ENCODE results near the gene SRGAP2B.
"Not testable (repeated sequence)": the region's sequence is repeated elsewhere in the genome, so short reads cannot be mapped to it uniquely, and the experiment has no call there.

SRGAP2B gene

DNA sequence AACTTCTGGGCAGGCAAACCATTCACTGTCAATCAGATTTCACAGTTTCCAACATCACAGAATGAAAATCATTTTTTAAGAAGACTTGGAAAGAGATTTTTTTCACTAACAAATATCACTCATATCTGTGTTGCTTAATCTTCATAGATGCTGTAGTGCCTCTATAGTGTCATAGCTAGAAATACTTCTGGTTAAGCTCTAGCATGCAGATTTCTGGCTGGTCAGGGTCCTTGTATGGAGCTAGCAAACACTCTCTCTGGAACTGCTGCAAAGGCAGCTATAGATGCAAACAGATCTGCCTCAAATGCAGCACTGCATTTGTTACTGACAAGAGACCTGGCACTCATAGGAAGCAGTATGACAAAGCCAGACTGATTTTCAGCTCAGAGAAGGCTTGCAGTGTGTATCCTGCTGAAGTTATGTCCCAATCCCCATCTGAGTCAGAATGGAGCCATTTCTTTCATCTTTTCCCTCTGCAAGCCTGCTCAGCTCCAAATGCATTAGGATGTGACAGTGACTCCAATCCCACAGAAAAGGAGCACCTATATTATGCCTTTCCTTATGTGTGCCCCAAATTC lies 99.2 kb downstream of the SRGAP2B start:
- not testable (repeated sequence) for DNase-seq (ENCODE audit: low read depth)

DNA sequence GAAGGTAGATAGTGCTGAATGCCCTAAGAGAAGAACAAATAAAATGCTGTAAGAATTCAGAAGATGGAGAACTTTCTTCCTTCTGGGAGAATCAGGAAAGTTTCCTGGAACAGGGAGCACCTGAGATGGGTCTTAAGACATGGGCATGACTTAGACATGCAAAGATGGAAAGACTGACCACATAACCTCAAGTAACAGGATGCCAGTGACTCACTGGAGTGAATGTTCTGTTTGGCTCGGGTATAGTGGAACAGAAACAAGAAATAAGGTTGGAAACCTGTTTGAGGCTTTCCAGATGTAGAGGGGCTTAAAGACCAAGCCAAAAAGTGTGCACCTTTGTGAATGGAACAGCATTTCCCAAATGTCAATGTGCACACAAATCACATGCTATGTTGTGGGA lies 102.2 kb downstream of the SRGAP2B start:
- not testable (repeated sequence) for DNase-seq (ENCODE audit: low read depth)

DNA sequence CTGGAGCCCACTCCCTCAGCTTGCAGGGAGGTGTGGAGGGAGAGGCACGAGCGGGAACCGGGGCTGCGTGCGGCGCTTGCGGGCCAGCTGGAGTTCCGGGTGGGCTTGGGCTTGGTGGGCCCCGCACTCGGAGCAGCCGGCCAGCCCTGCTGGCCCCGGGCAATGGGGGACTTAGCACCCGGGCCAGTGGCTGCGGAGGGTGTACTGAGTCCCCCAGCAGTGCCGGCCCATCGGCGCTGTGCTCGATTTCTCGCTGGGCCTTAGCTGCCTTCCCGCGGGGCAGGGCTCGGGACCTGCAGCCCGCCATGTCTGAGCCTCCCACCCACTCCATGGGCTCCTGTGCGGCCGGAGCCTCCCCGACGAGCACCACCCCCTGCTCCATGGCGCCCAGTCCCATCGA lies 104.5 kb downstream of the SRGAP2B start:
- not testable (repeated sequence) for DNase-seq (ENCODE audit: low read depth)

DNA sequence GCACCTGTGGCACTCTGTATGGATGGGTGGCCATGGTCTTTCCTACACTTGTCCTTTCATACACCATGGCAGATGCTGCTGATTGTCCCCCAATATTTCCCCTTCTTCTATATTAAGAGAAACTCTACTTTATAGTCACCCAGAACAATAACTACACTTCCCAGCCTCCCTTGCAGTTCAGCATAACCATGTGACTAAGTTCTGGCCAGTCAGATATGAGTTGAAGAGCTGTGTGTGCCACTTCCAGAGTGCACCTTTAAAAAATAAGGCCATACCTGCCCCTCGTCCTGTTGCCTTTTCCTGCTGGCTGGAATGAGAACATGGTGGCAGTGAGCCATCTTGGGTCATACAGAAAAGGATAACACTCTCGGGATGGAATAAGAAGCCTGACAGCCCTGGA lies 108.0 kb downstream of the SRGAP2B start:
- not testable (repeated sequence) for DNase-seq (ENCODE audit: low read depth)

DNA sequence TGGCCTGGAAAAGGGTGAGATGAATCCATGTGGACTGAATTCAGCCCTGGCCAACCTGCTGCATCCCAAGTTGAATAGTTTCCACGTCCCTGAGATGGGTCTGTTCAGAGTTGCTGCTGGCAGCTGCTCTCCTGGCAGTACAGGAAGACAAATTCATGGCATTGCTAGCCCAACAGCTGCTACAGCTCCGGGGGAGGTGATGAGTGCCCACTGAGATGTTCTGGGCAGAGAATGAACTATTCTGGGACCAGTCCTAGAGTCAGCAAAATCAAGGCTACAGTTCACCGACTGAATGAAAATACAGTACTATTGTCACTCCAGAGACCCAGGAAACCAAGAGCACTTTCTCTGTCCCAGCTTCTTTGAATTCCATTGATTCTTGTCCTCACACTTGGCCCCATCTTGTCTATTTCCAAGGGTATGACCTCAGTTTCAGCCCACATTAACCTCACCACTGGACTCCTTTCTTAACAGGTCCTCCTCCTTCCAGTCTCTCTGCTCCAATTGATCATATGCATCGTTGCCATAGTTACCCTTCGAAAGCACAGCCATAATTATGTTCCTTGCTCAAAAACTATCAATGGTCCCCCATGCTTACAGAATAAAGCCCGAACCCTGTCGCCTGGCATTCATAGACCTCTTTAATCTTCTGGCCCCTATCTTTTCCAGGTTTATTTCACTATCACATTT lies 108.8 kb downstream of the SRGAP2B start:
- not testable (repeated sequence) for DNase-seq (ENCODE audit: low read depth)

DNA sequence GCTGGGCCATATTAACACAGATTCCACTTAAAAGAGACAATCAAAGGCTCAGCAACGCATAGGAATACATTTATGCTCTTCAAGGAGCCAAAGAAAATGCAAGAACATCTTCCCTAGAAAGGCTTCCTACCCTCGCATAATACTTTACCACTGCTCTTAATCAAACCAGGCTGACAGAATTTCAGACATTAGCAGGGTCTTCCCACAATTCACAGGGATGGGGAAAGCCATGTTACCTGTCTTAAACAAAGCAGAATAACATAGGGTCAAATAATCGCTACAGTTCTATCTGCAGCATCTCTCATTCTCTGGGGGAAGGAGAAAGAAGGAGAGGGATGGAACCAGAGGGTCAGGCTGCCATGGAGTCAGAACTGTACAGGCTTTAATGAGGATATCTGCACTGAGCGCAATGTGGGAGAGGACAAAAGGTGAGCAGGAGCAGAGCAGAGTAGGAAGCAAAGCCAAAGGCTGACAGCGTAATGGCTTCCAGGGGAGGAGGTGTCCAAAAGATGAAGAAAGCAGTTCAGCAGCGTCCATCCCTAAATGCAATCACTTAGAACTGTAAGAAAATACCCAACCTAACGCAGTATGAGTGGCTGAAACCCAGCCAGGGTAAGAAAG lies 109.5 kb downstream of the SRGAP2B start:
- DNase-seq (ENCODE audit: low read depth), result not testable (repeated sequence)

DNA sequence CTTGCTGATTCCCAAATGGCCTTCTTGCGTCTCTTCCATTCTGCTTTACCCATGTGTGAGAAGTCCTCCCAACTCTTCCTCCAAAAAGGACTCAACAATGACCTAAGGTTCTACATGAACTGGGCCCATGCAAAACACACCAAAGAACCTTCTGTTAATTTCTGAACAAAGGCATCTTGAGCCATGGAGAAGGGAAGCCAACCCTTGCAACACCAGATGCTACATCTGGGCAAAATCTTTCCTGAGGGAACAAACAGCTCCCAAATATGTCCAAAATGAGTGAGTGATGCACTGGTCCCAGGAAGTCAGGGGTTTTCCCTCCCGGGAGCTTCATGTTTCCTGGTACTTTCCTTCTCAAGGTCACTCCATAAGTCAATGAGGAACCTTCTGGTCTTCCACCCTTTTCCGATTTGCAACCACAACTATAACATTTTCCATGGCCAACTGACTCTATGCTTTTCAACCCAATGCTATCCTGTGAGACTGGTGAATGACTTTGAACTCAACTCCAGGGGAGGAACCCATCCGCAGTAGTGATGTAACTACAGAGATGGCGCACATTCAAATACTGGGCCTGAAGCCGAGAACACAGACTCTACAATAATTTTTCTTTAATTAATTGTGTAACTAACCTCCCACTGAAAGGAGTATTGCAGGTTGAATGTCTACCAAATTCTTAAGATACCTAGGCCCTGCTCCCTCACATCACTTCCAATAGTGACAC lies 112.2 kb downstream of the SRGAP2B start:
- DNase-seq (ENCODE audit: low read depth), result not testable (repeated sequence)

DNA sequence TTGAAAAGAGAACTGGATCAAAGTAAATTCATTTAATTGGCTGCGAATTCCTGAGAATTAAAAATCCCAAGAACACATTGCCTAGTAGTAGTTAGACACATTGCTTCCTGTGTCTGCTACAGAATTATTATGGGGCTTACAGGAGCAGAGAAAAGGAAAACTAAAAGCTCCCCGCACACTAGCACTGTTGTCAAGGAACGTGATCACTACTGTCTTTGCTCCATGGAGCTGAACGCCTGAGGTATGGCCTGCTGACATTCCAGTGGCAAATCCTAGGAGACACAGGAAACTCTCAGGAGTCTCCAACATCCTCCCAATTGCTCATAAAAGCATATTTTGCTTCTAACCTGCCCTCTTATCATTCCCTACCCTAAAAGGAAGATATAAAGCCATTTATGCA lies 114.0 kb downstream of the SRGAP2B start:
- not testable (repeated sequence) for DNase-seq (ENCODE audit: low read depth)

DNA sequence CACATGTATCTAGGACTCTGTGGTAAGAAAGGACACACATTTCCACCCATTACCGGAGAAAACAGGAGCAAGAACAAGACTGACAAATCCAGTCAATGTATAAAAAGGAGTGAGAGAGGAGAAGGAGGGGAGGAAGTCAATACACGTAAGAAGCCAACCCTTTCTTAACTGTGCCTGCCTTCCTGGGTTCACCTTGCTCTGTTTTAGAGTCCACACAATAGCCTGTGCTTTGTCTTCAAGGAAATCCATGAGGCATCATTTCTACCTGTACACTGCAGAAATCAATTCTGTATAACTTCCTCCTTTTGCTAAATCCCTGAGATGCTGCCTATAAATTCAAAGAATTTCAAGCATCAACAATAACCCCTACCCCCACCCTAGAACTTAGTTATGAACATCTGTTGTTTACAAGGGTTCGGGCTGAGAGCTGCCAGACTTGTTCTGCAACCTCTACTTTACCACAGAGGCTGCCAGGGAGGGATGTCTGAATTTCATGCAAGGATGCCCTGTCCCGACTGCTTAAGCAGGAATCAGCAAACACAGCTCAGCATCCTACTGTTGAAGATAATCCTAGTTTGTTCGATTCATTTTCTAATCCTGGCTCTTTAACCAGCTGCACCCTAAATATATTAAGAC lies 115.0 kb downstream of the SRGAP2B start:
- DNase-seq (ENCODE audit: low read depth), result not testable (repeated sequence)

DNA sequence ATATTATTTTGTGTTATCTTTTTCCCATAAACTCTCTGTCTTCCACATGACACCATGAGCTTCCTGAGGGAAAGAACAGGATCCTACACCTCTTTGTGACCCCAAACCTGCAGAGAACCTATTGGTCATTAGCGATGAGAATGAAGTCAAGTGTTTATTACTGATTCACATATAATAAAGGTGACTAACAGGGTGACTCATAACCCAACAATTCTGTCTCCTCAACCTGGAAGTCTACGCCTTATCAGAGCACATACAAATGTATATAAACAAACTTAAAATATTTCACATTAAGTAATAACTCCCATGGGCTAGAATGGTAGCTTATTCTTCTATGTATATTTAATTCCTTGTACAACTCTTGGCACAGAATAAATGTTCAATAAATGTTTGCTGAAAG lies 117.3 kb downstream of the SRGAP2B start:
- not testable (repeated sequence) for DNase-seq (ENCODE audit: low read depth)

DNA sequence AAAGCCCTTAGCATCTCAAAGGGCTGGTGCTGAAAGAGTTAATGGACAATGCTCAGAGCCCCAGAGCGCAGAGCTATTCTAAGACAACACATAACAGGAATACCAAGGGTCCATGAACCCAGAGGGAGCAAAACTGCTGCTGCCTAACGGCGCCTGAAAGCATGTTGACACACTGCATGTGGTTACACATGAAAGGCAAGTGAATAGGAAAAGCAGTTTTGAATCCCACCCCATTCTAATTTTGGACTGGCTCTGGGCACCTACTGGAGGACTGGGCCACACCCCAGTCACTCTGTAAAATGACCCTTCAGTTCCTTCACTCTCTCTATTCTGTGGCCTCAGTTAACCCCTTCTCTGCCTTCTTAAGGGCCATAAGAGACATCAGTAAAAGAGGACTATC lies 123.2 kb downstream of the SRGAP2B start:
- DNase-seq (ENCODE audit: low read depth), result not testable (repeated sequence)

DNA sequence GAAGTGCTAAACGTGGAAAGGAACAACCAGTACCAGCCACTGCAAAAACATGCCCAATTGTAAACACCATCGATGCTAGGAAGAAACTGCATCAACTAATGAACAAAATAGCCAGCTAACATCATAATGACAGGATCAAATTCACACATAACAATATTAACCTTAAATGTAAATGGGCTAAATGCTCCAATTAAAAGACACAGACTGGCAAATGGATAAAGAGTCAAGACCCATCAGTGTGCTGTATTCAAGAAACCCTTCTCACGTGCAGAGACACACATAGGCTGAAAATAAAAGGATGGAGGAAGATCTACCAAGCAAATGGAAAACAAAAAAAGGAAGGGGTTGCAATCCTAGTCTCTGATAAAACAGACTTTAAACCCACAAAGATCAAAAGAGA lies 128.6 kb downstream of the SRGAP2B start:
- not testable (repeated sequence) for DNase-seq (ENCODE audit: low read depth)

DNA sequence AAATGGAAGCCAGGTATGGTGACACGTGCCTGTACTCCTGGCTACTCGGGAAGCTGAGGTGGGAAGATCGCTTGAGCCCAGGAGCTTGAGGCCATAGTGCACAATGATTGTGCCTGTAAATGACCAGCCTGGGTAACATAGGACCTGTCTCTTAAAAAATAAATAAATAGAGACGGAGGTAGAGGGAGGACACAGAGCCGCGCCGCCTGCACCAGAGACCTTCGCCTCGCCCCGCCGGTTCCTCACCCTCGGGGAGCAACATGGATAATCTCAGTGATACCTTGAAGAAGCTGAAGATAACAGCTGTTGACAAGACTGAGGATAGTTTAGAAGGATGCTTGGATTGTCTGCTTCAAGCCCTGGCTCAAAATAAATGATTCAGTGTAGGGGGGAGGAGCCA lies 130.4 kb downstream of the SRGAP2B start:
- DNase-seq (ENCODE audit: low read depth), result not testable (repeated sequence)

DNA sequence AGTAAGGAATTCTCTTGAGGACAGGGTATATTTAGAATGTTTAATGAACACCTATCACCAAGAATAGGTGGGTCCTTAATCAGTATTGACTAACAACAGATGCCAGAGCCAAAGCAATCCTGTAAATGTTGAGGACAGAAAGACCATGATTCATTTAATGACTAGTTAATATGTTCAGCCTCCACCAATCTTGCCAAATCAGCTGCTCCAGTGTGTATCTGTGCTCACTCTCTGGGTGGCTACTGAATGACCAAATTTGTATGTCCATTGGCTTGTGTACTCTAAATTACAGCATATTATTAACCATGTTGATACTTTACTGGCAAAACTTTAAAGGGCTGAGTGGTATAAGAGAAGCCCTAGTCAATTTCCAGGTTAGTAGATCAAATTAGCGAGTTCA lies 130.9 kb downstream of the SRGAP2B start:
- DNase-seq (ENCODE audit: low read depth), result not testable (repeated sequence)

DNA sequence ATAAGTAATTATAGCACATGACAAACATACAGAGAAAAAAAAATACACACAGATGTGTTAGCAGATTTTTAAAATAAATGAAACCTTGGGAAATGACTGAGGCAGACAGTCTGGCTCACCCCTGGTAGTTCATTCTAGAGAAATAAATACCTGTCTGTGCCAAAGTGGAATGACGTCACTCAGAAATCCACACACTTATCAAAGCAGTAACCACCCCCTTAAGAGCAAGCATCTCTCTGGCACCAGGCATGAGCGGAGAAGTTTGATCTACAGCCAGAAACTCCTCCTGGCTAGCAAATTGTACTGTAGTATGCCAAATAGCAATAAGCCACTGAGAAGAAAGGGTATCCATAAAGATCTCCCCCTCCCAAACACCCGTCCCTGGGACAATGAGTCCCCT lies 131.6 kb downstream of the SRGAP2B start:
- DNase-seq (ENCODE audit: low read depth), result not testable (repeated sequence)

DNA sequence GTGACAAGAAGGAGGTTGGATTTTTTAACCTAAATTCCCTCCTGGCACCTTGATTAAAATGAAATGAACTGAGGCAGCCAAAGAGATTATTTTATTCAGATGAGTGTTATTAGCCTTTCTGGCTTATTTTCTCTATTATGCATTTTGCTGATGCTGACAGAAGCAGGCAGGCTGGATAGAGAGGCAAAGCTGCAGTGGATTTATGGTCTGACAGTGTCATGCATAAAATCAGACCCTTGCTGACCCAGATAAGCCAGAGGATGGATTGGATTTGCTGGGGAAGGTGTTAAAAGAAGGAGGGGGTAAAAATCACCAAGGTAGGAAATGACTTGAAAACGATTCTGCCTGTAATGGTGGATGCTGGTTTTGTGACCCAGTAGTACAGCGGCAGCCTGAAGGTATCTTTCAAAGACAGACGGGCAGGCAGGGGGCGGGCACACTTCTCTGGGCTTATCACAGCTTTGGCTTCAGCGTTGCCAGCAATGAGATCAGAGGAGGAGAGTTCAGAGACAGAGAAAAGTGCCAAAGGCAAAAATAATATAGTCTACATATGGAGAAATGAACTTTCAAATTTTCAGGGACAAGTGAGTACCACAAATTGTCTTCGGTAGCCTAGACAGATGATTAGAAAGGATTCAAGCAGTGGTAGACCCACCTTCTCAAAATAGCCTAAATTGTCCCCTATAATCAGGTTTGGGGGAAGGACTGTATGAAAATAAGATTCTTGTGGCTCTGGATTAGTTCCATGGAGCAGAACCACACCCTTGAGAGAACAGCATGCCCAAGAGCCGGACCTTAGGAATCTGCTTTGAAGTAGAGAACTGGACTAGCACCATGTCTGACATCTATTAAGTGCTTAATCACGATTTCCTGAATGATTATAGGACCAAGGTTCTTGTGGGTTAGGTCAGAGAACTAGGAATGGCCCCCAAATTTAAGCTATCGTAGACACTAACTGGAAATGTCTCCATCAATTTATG lies 133.2 kb downstream of the SRGAP2B start:
- DNase-seq (ENCODE audit: low read depth), result not testable (repeated sequence)

DNA sequence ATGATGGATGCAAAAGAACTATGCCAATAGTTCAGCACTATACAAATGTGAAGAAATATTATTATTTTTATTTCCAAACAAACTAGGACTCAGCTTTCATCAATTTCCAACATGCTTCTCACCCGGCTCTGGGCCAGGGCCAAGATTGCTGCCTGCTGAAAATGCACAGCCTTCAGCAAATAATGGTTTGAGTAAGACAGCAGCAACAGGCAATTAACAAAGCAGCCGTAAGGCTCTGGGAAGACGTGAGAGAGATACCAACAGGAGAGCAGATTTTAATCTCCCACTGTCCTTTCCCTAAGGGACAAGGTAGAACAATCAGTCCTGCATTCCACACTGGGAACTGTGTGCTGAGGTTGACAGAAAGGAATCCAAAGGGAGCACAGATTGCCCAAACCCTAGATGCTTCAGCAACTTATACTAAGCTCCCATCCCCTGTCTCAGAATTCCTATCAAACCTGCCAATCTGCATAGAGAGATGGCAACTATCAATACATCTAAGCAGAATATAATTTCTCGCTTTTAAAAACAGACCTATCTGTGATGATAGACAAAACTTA lies 134.1 kb downstream of the SRGAP2B start:
- not testable (repeated sequence) for DNase-seq (ENCODE audit: low read depth)

DNA sequence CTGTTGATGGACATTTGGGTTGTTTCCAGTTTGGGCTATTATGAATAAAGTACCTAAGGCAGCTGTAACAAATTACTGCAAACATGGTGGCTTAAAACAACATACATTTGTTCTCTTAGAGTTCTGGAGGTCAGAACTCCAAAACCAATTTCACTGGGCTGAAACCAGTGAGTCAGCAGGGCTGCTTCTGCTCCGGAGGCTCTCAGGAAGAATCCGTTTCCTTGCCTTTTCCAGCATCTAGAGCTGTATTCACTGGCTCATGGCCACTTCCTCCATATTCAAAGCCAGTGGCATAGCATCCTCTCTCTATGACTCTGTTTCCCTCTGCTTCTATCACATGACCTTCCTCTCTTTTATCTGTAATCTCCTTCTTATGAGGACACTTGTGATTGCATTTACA lies 146.7 kb downstream of the SRGAP2B start:
- not testable (repeated sequence) for DNase-seq (ENCODE audit: low read depth)

DNA sequence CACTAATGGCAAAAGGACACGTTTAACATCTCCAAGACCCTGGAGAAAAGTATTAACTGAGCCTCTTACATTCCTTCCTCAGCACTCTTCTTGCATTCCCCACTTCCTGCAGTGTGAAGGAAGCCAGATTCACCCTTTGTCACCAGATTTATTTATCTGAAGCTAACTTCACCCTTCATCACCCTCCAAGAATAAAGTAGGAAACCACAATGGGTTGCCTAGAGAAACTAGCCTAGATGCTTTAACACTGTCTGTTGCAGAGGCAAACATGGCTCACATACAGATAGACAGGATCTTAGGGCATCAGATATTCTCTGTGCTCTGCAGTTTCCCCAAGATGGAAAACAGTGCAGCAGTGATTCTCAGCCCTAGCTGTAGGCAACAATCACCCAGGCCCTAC lies 147.6 kb downstream of the SRGAP2B start:
- not testable (repeated sequence) for DNase-seq (ENCODE audit: low read depth)

Data from T-helper 22 cell (primary cell).